GM19467 (cell line): ENCODE data around the gene TSPY3.
"Not testable (repeated sequence)": the region's sequence is repeated elsewhere in the genome, so short reads cannot be mapped to it uniquely, and the experiment has no call there.

Experiments
- ATAC-seq: cut with Tn5 transposase; IDR thresholded peaks from one replicate; pipeline ENCODE4 v1.9.1; 2021; ENCODE audit warnings: mild to moderate bottlenecking, moderate library complexity; ENCODE audit not compliant: unreplicated experiment

Gene TSPY3, protein sequence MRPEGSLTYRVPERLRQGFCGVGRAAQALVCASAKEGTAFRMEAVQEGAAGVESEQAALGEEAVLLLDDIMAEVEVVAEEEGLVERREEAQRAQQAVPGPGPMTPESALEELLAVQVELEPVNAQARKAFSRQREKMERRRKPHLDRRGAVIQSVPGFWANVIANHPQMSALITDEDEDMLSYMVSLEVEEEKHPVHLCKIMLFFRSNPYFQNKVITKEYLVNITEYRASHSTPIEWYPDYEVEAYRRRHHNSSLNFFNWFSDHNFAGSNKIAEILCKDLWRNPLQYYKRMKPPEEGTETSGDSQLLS

GRCh38 chrY:9398121-9398520 lies at the start of gene TSPY3:
TSS of gene TSPY3 (plus strand) at chrY:9398421. CDS start at chrY:9398467, 46 bp downstream.
- not testable (repeated sequence) for ATAC-seq

DNA sequence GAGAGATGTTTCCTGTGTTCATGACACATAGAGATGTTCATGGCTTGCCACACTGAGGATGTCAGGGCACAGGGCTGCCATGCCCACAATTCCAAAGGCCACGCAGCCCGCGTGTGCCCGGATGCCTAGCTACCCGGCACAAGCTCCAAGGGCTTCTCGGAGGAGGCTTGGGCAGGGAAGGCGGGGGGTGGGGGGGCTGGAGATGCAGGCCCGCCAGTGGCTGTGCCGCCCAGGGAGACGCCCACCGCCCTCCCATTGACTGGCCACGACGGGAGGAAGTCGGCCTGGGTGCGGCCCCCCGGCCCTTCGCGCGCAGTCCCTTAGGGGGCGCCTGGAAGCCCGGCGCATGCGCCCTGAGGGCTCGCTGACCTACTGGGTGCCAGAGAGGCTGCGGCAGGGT lies 40.7 kb upstream of the TSPY3 start, which contains the start of gene TSPY8:
Gene TSPY8 (plus strand): TSS at position 301 of the 400 bp plus-strand sequence. CDS start 46 bp downstream, at position 347.
- ATAC-seq = not testable (repeated sequence)

DNA sequence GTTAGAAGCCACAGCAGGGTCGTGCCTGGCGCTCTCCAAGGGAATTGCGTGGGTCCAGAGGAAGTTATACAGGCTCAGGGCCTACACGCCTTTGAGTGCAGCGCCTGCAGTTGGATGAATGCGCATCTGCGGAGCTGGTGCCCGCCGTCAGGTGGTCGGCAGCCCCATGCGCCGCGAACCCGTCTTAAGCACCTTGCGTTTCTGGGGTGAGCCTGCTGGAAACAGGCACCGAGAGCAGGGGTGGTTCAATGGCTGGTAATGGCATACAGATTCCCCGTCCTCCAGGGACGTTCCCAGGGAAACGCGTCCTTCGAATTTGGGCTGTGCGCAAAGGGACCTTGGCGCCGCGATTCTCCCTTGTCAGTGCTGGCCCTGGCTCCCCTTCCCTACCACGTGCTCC lies 1.7 kb upstream of the TSPY3 start:
- ATAC-seq = not testable (repeated sequence)
